SK-N-SH treated with all-trans-retinoic acid at 6 μM for 48 hours (cell line): ENCODE results near the gene EXD3.

Experiments
- ARNTL ChIP-seq: fragments of 450-650 bp; formaldehyde crosslinking; IDR thresholded peaks from 2 replicates; pipeline ENCODE4 v1.5.0; 2020; ENCODE audit warnings: low read depth, mild to moderate bottlenecking, moderate library complexity, borderline replicate concordance
- BACH2 ChIP-seq: fragments of 250-450 bp; sonication (Bioruptor Pico); IDR thresholded peaks from 2 replicates; pipeline ENCODE4 v1.9.0; 2021; ENCODE audit warnings: mild to moderate bottlenecking, borderline replicate concordance
- CREB5 ChIP-seq: fragments of 250-450 bp; sonication (Bioruptor Pico); IDR thresholded peaks from 2 replicates; pipeline ENCODE4 v1.5.1; 2020; ENCODE audit warnings: low read depth, mild to moderate bottlenecking, moderate library complexity
- CSDC2 ChIP-seq: fragments of 250-450 bp; sonication (Bioruptor Pico); IDR thresholded peaks from 2 replicates; pipeline ENCODE4 v1.5.0; 2020; ENCODE audit warnings: mild to moderate bottlenecking, moderate library complexity
- GLIS3 ChIP-seq: fragments of 250-450 bp; sonication (Bioruptor Pico); IDR thresholded peaks from 2 replicates; pipeline ENCODE4 v1.5.0; 2020; ENCODE audit warnings: mild to moderate bottlenecking, moderate library complexity
- PATZ1 ChIP-seq: fragments of 250-450 bp; sonication (Bioruptor Pico); IDR thresholded peaks from 2 replicates; pipeline ENCODE4 v1.8.0; 2020; ENCODE audit warnings: mild to moderate bottlenecking, moderate library complexity, borderline replicate concordance
- POU6F1 ChIP-seq: fragments of 250-450 bp; sonication (Bioruptor Pico); IDR thresholded peaks from 2 replicates; pipeline ENCODE4 v1.8.0; 2021; ENCODE audit warnings: low read depth, mild to moderate bottlenecking, moderate library complexity, borderline replicate concordance
- PPARA ChIP-seq: fragments of 250-450 bp; sonication (Bioruptor Pico); IDR thresholded peaks from 2 replicates; pipeline ENCODE4 v1.5.0; 2020; ENCODE audit warnings: mild to moderate bottlenecking, borderline replicate concordance
- RARB ChIP-seq: fragments of 250-450 bp; sonication (Bioruptor Pico); IDR thresholded peaks from 2 replicates; pipeline ENCODE4 v1.8.0; 2021; ENCODE audit warnings: mild to moderate bottlenecking, moderate library complexity
- SNAI2 ChIP-seq: fragments of 250-450 bp; sonication (Bioruptor Pico); IDR thresholded peaks from 2 replicates; pipeline ENCODE4 v1.5.0; 2020; ENCODE audit warnings: mild to moderate bottlenecking, moderate library complexity
- TOX ChIP-seq: fragments of 250-450 bp; sonication (Bioruptor Pico); IDR thresholded peaks from 2 replicates; pipeline ENCODE4 v1.8.0; 2021; ENCODE audit warnings: mild to moderate bottlenecking, moderate library complexity, borderline replicate concordance
- ZNF565 ChIP-seq: fragments of 450-650 bp; formaldehyde crosslinking; conservative IDR thresholded peaks from 2 replicates; pipeline ENCODE4 v1.5.0; 2020; ENCODE audit warnings: low read depth, mild to moderate bottlenecking, moderate library complexity
- ZNF70 ChIP-seq: fragments of 450-650 bp; formaldehyde crosslinking; IDR thresholded peaks from 2 replicates; pipeline ENCODE4 v1.5.0; 2020; ENCODE audit warnings: mild to moderate bottlenecking, moderate library complexity
- ZNF8 ChIP-seq: fragments of 450-650 bp; formaldehyde crosslinking; IDR thresholded peaks from 2 replicates; pipeline ENCODE4 v1.5.0; 2020; ENCODE audit warnings: mild to moderate bottlenecking, moderate library complexity

- TF ChIP-seq ZNF8 (no peak), CREB5 (CRISPR knock-in tag) (no peak), RARB (no peak), PATZ1 (no peak), CSDC2 (CRISPR knock-in tag) (no peak), ZNF565 (CRISPR knock-in tag) (no peak), POU6F1 (CRISPR knock-in tag) (no peak), ZNF70 (no peak), GLIS3 (no peak), TOX (no peak), SNAI2 (CRISPR knock-in tag) (no peak), PPARA (CRISPR knock-in tag) (no peak), BACH2 (CRISPR knock-in tag) (no peak), ARNTL (CRISPR knock-in tag) (no peak)
Measured at GRCh38 chr9:137407590-137408300, 15.2 kb downstream of the EXD3 start.
